Stimulated activated CD4-positive, alpha-beta T cell treated with anti-CD3 and anti-CD28 coated beads, Interleukin-12 subunit alpha, Interleukin-12 subunit beta, amount 100 ng/mL, for 24 hours (primary cell): ENCODE data around the gene METAP1D.
"Not testable (repeated sequence)": the region's sequence is repeated elsewhere in the genome, so short reads cannot be mapped to it uniquely, and the experiment has no call there.

ENCODE experiments used
- DNase-seq, 2 experiments: peaks; one replicate each; pipeline ENCODE4 v3.0.0-alpha.2; 2020; ENCODE audit warnings: low read depth in 2 of 2

Gene METAP1D

DNA sequence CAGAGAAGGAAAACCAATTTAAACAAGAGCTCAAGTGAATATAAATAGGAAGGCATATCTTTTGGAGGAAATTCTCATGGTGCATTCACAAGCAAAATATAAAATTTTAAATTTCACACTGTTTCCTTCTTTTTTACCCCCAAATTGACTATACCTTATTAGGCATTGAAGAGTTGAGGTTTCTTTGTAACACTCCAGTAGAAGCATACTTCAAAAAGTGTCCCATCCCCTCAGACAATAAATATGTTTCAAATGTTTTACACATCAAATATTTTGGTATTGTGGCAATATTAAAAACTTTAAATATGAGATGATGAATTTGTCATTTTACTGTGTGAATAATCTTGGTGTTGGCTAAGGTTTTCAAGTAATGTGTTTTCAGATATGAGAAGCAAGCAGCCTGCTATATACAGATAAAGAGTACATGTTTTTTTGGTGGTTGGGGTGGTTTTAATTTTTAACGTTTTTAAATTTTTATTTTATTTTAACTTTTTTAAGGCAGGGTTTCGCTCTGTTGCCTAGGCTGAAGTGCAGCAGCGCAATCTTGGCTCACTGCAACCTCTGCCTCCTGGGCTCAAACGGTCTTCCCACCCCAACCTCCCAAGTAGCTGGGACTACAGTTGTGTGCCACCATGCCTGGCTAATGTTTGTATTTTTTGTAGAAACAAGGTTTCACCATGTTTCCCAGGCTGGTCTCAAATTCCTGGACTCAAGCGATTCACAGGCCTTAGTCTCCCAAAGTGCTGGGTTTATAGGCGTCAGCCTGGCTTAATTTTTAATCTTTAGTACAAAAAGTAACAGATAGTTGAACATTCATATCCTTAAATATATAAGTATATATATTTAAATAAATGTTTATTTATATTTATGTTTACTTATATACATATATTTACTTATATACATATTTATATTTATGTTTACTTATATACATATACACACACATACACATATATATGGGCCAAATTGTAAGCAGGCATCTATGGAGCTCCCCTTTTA, 49.1 kb downstream of the METAP1D start:
- DNase-seq = no peak

DNA sequence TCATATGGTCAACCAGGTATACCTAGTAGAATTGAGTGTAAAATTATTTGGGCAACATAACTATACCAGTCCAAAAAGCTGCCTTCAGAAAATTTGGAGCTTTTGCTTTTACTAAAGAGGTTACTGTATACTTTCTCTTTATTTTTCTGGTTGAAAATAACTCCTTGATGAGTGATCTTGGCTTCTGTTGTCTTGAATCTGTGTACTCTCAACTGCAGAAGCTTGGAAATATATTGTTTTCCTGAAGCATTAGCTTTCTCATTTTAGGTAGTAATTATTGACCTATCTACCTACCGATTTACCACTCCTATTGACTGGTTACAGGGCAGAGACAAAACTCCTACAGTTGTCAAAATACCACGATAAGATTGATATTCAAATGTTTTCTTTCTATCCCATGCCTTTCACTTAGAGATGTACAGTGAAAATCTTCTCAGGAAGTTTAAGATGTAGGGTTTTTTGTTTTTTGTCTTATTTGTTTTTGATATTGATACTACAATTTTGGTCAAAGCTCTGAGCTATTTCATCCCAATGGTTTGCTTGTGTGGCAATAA, 49.9 kb downstream of the METAP1D start:
- DNase-seq = no peak

DNA sequence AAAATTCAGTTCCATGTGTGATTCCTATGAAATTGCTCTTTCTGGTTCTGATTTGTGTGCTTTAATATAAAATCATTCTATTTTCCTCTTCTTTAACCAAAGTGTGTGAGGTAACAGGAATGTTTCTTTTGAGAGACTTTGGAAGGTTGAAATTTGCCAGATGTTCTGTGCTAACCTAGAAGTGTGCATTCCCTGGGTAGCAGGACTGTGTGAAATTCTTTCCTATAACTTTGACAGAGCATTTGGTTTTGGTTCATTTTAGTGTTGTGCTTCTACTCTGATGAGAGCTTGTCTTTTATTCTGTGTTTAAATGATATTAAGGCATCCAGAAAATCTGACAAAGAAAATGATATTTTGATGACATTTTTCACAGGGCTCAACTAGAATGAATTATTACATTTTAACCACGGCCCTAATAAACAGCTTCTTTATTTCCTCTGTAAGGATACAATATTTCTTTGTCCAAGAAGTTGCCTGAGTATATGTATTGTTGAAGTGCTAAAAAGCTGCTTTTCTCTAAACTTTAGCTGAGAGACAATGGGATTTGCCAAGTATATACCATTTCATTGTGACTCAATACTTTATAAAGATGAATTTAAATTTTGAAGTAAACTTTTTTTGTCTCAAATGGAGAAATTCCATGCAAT, 50.8 kb downstream of the METAP1D start:
- DNase-seq = no peak

DNA sequence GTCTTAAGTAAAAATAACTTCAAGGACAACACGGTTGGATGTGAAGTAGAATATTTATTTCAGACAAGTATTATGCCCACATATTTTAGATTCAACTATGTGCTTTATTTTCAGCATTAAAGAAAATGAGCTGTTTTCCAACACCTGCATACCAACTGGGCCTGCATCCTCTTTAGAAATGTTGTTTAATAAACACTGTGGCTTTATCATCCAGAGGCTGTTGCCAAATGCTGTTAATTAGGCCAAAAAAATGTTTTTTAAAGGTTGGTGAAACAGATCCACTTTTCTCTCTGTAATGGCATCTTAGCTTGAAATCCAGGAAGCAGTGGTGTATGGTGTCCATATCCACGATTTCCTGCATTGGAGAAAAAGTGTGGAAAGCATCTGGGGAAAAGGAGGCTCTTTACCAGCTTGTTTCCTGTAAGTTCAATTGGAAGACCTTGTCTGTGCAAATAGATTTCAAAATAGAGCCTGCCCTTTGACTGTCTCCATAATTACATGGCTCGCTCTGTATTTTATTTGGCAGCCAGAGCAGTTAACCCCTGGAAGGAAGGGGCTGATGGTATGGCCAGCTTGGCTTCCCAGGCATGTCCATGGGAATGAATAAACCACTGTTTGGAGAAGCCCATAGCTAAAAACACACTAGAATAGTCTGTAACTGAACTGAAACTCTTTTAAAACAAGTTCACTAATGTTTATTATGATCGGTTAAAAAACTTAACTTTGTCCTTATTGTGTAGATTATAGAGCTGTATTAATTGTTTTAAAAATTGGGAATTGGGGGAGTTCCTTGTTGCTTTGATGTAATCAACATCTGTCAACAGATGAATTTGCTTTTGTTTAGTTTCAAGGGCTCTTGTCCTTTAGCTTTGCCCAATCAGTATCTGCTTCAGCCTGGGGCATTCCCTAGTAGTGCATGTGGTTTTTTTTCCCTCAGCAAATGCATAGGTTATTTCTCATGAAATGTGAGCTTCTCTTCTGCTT, 52.5 kb downstream of the METAP1D start:
- no peak for DNase-seq

DNA sequence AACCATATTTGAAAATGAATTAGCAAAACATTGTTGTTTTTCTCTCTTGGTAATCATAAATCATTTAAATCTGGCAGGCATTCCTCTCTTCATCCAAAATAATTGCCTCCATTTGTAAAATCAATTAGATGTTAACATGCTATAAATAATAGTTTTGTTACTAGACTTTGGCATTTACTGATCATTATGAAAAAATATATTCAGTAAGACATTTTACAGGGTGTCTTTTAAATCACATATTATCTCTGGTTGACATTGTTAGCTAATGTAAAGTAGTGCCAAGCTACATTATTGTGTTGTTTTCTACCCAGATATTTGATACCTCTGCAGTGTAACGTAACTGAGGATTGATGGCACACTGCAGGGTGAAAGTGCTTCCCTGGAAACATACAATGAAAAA, 53.7 kb downstream of the METAP1D start:
- no peak for DNase-seq

DNA sequence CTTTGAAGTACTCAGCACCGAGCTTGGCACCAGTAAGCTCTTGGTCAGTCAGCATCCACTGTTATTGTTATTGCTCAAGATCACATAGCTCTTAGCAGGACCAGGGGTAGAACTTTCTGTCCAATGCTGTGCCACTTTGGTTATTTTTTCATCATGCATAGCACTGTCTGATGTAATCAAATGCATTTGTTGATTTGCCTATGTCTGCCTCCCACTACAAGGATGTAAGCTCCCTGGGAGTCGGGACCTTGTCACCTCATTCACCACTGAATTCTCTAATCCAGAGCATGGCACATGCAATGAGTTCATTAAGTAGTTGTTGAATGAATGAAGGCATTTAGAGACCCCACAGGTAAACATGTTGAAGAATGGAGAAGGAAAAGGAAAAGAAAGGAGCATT, 56.5 kb downstream of the METAP1D start:
- no peak for DNase-seq

DNA sequence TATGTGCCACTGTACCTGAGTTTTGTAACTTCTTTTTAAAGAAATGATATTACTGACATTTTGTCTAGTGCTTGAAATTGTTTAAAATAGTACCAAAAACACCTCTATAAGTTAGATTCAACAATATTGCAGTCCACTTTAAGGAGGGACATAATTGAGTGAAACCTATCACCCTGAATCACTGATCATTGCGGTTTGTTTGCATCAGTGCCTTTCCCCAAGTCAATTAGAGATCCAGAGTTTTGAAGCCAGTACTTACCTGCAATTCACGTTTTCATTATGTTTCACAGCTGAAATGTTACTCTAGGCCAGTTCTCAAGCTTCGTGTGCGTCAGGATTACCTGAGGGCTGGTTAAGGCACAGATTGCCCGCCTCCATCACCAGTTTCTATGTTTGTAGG, 58.9 kb downstream of the METAP1D start:
- no peak for DNase-seq

DNA sequence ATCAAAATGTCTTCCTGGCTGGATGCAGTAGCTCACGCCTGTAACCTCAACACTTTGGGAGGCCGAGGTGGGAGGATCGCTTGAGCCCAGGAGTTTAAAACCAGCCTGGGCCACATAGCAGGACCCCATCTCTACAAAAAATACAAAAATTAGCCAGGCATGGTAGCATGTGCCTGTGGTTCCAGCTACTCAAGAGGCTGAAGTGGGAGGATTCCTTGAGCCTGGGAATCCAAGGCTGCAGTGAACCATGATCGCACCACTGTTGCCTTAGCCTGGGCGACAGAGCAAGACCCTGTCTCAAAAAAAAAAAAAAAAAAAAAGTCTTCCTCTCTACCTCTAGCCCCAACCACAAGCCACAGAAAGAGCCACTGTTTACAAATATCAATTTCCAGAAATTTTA, 60.4 kb downstream of the METAP1D start:
- DNase-seq = not testable (repeated sequence)

DNA sequence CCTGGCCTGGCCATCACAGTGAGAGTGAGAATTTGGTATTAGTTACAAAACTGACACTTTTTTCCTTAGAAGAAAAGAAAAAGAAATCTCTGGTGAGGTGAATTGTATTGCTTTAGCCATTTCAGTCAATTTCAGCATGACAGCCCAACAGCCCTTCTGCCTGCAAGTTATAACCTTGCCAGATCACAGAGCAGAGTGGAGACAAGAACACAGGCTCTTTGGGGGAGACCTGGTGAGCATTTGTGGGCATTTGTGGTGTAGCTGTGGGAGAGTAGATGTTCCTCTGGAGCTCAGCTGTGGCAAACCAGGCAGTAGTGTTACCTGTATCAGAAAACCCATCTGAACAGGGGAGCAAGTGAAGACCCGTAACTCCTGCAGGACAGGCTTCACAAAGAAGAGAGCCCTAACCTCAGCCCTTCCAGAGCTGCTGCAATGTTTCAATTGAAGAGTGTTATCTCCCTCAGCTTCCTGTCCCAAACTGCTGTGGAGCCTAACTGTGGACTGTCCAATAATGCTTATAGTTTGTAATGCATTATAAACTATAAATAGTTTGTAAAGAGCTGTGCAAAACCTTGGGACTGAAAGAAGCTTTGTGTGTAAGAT, 62.8 kb downstream of the METAP1D start:
- no peak for DNase-seq

DNA sequence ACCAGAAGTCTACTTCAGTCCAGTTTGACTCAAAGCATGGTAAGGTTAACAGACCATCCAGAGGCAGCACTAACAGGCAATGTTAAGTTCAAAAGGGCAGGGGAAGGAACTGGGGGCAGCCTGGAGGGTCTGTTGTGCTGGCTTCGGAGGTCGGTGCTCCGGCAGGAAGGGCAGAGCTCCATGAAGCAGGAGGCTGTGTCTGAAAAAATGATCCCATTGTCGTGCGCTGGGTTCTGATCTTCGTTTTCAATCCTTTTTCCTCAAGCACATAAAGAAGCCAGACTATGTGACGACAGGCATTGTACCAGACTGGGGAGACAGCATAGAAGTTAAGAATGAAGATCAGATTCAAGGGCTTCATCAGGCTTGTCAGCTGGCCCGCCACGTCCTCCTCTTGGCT, 63.7 kb downstream of the METAP1D start:
- no peak for DNase-seq

DNA sequence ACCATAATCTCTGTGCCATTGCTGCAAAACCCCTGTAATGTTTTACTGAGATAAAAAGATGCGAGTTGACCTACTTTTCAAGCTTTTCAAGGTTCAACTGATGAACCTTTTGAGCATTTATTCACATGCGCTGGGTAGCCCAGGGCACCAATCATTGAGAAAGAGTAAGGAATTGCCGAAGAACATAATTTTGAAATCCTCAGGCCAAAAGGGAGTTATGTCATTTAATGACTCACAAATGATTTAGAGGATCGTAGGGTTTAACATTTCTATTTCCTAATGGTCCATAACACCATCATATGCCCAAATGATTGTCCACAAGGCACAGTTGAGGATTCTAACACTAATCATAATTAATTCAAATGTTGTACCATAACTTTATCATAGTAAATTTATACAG, 65.4 kb downstream of the METAP1D start:
- DNase-seq = no peak

DNA sequence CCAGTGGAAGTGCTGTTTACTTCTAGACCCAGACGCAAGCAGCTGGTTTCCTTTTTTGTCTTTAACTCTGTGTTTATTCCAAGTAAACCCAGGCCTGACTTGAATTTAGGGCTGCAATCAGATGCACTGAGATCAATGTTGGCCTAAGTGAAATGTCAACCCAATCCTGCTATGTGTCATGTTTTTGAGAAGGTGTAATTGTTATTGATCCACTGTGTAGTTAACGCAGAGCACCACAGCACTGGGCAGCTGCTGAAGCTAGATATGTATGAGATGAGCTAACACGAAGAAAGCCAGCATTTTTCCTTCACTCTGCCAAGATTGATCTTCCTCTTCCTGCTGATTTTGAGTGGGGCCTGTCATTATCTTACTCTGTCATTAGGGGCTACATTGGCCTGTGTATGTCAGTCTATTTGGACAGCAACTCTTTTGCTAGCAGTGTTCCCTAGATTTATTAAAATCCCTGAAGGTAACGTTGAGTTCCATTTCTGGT, 66.7 kb downstream of the METAP1D start:
- DNase-seq = no peak

DNA sequence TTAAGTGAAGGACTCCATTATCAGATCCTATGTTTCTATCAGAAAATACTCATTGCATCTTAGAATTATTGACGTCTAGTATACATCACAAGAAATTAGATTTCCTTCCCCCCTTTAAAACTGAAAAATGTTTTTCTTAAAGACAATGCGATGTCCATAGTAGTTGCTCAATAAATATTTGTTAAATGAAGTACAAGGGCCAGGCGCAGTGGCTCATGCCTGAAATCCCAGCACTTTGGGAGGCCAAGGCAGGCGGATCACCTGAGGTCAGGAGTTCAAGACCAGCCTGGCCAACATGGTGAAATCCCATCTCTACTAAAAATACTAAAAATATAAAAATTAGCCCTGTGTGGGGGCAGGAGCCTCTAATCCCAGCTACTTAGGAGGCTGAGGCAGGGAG, 68.2 kb downstream of the METAP1D start:
- not testable (repeated sequence) for DNase-seq

DNA sequence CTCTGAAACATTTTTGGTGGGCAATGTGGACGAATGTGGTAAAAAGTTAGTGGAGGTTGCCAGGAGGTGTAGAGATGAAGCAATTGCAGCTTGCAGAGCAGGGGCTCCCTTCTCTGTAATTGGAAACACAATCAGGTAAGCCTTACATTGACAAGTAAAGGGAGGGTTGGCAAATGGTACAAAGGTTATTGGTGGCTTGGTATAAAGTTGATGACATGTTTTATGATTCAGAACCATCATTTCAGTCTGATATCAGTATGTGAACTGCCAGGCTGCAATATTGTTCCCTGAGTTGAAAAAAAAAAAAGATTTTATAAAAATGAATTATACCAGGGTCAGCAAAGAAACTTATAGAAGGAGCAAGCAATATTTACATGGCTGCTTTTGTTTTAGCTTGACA, 71.2 kb downstream of the METAP1D start:
- DNase-seq = no peak

DNA sequence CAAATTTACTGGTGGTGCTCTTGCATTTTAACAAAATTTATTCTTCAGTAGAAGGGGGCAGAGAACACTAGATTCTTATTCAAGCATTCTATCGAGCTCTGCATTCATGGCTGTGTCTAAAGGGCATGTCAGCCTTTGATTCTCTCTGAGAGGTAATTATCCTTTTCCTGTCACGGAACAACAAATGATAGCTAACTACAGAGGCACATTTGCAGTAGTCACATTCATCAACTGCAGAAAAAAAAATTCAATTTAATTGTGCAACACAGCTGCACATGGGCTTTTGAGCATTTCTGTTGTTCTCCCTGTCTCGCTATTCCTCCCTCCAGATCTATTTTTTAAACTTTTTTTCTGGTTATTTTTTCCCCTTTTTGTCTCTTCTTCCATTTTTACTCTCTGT, 72.5 kb downstream of the METAP1D start:
- DNase-seq = no peak

DNA sequence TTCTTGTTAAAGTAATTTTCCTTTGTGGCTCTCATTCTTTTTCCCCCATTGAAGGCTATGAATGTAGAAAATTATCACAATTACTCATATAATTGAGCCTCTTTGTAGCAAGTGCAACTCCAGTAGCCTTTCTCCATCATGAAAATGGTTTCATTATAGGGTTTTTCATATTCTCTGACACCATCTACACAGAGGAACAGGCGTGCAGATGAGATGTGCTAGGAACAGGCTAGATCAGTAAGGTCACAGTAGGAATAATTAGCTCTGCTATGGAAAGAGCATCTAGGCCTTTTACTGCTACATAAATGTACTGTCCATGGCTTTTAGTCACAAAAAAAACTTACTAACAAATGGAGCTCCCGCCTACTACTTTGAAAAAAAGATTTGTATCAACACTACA, 73.0 kb downstream of the METAP1D start:
- no peak for DNase-seq

DNA sequence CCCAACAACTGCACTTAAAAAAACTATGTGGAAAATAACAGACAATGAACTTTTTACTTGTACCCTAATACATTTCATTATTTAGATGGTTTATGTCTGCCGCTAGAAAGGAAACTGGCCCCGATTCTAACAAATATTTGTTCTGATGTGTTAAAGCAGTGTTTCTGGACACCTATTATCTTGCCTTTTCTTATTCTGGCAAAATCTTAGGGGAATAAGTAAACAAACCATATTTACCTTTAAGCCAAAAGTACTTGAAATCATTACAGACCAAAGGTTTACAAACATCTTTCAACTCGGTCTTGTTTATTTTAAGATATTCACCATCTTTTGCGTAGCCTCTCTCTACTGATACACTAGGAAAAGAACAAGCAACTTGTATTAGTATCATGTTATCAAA, 73.8 kb downstream of the METAP1D start:
- DNase-seq = no peak

DNA sequence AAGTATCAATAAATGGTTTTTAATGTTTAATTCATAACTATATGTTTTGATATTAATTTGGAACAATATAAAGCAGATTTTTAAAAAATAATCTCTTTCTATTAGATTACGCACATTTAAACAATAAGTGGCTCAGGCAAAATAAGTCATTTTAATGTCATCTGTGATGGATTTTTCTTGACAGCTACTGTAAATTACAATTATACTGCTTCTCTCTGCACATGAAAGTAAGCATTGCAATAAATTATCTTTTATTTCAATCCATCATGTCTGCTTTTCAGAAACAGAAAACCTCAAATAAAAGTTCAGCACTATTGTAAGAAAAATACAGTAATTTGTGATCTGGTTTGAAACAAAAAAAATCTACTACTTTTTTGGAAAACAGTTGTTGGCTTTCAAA, 74.5 kb downstream of the METAP1D start:
- no peak for DNase-seq

DNA sequence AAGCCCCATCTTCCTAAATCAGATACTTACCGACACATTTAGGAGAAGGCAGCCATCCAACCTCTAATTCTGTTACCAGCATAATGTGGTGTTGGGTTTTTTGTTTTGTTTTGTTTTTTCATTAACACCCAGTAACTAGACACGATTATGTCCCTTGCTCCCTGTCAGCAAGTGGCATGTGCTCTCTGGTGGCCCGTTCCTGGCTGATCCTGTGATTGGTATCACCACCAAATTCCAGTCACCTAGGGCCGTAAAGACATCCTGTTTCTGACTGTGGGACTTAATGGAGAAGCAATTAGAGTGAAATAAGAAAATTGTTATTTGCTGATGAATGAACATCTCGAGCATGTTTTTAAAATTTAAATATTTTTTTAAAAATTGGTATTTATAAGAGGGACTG, 79.7 kb downstream of the METAP1D start:
- DNase-seq = no peak

DNA sequence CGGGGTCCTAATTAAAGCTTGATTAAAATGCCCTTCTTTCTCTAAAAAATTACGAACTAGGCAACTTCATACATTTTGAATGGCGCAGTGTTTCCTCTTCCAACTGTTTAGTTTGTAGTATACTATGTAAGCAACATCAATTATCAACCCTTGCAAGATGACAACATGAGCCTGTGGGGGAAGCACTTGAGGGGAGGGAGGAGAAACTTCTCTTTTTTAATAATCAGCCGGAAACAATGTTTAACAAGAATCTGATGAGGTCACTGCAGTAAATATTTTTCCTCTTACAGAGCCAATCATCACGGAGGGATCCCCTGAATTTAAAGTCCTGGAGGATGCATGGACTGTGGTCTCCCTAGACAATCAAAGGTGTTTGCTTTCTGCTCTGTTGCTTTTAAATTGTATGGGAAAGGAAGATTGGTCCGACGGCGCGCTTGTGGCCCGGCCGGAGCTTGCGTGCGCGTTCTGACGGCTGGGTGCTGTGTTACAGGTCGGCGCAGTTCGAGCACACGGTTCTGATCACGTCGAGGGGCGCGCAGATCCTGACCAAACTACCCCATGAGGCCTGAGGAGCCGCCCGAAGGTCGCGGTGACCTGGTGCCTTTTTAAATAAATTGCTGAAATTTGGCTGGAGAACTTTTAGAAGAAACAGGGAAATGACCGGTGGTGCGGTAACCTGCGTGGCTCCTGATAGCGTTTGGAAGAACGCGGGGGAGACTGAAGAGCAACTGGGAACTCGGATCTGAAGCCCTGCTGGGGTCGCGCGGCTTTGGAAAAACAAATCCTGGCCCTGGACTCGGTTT, 80.3 kb downstream of the METAP1D start:
- DNase-seq = no peak
